Progenitor cell of endocrine pancreas (in vitro differentiated cells): ENCODE data around the gene GASK1A. TPM values are rescaled to one million over a fixed set of nuclear protein-coding genes. Genes with fewer than 3 reads are reported as not detected.

ENCODE experiments used
- DNase-seq: peaks from one replicate; pipeline ENCODE4 v3.0.0; 2021; ENCODE audit warnings: low spot score; ENCODE audit not compliant: unreplicated experiment
- H3K27ac Mint-ChIP-seq: 2 replicates; pipeline ENCODE4 v1.8.0; 2021; ENCODE audit warnings: mild to moderate bottlenecking, moderate library complexity, mixed read lengths
- H3K27me3 Mint-ChIP-seq: 2 replicates; pipeline ENCODE4 v1.8.0; 2021; ENCODE audit warnings: mixed read lengths
- H3K36me3 Mint-ChIP-seq: 2 replicates; pipeline ENCODE4 v1.8.0; 2022; ENCODE audit warnings: mixed read lengths; ENCODE audit not compliant: insufficient read depth
- H3K4me1 Mint-ChIP-seq: 2 replicates; pipeline ENCODE4 v1.8.0; 2021; ENCODE audit warnings: low read depth, mixed read lengths
- H3K4me3 Mint-ChIP-seq: 2 replicates; pipeline ENCODE4 v1.8.0; 2021; ENCODE audit warnings: low read depth, mild to moderate bottlenecking, moderate library complexity, mixed read lengths
- H3K9me3 Mint-ChIP-seq: 2 replicates; pipeline ENCODE4 v1.8.0; 2021; ENCODE audit warnings: low read depth, mixed read lengths
- total RNA-seq: library from RNA; stranded (reverse); gene quantifications from 2 replicates; pipeline ENCODE4 v1.2.1, GENCODE V29; 2021
- TF ChIP-seq, protein P1 (sequence below): fragments of 200-600 bp; sonication (generic); IDR thresholded peaks from one replicate; pipeline ENCODE4 v1.5.0; 2021; ENCODE audit warnings: antibody characterized with exemption, mild to moderate bottlenecking; ENCODE audit not compliant: unreplicated experiment

Gene GASK1A
- total RNA-seq, 1 donor from 2014 or later, result 2.3 TPM

DNA sequence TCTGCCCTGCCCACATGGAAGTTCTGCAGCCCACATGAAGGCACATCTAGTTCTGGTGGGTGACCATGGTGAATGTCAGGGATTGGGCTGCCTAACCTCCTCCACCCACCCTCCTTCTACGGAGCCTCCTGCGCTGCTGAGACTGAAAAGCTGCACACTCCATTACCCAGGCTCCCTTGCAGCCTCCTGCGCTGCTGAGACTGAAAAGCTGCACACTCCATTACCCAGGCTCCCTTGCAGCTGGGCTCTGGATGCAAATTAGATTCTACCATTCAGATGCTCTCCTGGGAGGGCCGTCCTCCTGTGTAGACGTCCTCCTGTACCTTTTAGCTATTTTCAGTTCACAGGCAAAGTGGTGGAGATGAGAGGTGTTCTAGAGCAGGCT lies 94.7 kb downstream of the GASK1A start:
- no peak for DNase-seq
- H3K36me3 Mint-ChIP-seq, result peaks cover 5% of the 10 kb centered on the region
- no peaks in the 10 kb centered on the region for H3K9me3 Mint-ChIP-seq
- TF ChIP-seq, protein P1, sequence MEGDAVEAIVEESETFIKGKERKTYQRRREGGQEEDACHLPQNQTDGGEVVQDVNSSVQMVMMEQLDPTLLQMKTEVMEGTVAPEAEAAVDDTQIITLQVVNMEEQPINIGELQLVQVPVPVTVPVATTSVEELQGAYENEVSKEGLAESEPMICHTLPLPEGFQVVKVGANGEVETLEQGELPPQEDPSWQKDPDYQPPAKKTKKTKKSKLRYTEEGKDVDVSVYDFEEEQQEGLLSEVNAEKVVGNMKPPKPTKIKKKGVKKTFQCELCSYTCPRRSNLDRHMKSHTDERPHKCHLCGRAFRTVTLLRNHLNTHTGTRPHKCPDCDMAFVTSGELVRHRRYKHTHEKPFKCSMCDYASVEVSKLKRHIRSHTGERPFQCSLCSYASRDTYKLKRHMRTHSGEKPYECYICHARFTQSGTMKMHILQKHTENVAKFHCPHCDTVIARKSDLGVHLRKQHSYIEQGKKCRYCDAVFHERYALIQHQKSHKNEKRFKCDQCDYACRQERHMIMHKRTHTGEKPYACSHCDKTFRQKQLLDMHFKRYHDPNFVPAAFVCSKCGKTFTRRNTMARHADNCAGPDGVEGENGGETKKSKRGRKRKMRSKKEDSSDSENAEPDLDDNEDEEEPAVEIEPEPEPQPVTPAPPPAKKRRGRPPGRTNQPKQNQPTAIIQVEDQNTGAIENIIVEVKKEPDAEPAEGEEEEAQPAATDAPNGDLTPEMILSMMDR, result no peak
- H3K27me3 Mint-ChIP-seq, result peaks cover 5% of the 10 kb centered on the region
- H3K4me3 Mint-ChIP-seq, result no peak overlapping the region
- no peak overlapping the region for H3K27ac Mint-ChIP-seq
- no peaks in the 10 kb centered on the region for H3K4me1 Mint-ChIP-seq

DNA sequence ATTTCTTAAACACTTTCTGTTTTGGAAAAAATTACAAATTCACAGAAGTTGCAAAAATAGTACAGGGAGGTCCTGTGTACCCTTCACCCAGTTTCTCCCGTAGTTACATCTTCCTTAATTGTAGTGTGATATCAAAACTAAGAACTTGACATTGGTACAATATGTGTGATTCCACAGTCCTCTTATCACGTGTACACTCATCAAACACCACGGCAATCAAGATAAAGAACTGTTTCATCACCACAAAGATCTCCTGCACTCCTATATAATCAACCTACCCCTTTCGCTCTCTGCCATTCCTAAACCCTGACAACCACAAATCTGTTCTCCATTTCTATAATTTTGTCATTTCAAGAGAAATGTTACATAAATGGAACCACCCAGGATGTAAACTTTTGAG lies 95.4 kb downstream of the GASK1A start:
- Mint-ChIP-seq H3K27me3 (peaks cover 5% of the 10 kb centered on the region), H3K9me3 (no peaks in the 10 kb centered on the region), H3K4me1 (no peaks in the 10 kb centered on the region), H3K27ac (no peak overlapping the region), H3K4me3 (no peak overlapping the region), H3K36me3 (peaks cover 6% of the 10 kb centered on the region)
- TF ChIP-seq, protein P1, result no peak
- DNase-seq, result no peak

DNA sequence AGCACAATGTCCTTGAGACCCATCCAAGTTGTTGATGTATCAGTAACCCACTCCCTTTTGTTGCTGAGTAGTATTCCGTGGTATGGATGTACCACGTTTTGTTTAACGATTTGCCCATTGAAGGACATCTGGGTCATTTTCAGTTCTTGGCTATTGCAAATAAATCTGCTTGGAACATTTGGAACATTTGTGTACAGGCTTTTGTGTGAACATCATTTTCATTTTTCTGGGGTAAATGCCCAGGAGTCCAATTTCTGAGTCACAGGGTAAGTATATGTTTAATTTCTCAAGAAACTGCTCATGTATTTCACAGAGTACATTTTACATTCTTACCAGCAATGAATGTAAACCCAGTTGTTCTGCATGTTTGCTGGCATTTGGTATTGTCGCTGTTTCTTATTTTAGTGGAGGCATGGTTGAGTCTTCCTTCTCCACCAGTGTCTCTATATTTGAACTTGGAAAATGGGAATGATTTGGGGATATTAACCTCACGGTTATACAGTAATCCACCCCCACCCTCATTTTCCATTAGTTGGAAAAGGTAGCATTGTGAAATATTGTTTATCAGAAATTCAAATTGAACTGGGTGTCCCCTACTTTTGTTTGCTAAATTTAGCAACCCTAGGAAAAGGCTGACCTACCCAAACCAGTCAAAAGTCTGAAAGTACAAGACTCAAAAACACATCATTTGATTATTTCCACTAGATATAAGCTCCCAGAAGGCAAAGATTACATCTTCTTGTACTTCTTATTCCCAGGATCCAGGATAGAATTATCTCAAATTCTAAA lies 96.0 kb downstream of the GASK1A start:
- TF ChIP-seq, protein P1, result no peak
- Mint-ChIP-seq H3K4me1 (no peaks in the 10 kb centered on the region), H3K4me3 (no peak overlapping the region), H3K9me3 (no peaks in the 10 kb centered on the region), H3K27ac (no peak overlapping the region), H3K27me3 (peaks cover 5% of the 10 kb centered on the region), H3K36me3 (peaks cover 11% of the 10 kb centered on the region)
- DNase-seq, result no peak

DNA sequence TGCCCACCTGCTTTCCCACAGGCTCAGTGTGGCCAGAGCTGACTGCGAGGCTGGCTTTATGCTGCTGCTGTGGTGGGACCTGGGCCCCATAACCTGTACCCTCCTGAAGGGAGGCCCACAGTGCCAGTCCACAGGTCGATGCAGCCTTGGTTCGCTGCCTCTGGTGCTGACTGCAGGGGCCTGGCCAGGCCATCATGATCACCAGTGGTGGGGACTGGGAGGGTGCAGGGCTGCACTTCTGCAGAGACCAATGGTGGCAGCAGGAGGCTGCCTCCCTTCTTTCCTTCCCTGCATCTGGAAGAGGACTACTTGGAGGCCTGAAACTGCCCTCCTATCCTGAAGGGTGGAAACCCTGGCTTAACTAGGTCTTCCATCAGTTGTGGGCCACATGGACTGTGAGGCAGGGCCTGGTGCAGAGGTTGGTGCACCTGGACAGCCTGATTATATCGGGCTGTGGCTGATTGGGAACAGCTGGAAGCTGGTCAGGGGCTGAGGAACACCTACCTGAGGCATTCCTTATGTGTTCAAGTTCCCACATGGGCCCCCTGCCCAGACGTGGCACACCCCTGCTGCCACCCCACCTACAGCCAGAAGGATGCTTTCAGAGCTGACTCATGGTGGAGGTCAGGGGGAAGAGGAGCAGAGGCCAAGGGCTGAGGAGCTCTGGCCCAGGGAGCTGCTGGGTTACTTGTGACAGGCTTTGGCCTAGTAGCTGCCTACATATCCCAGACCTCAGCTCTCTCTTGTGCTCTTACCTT lies 97.0 kb downstream of the GASK1A start:
- TF ChIP-seq, protein P1, result no peak
- no peak overlapping the region for H3K27ac Mint-ChIP-seq
- peaks cover 16% of the 10 kb centered on the region for H3K36me3 Mint-ChIP-seq
- H3K4me1 Mint-ChIP-seq, result no peaks in the 10 kb centered on the region
- H3K27me3 Mint-ChIP-seq, result peaks cover 5% of the 10 kb centered on the region
- H3K4me3 Mint-ChIP-seq, result no peak overlapping the region
- no peaks in the 10 kb centered on the region for H3K9me3 Mint-ChIP-seq
- DNase-seq, result no peak

DNA sequence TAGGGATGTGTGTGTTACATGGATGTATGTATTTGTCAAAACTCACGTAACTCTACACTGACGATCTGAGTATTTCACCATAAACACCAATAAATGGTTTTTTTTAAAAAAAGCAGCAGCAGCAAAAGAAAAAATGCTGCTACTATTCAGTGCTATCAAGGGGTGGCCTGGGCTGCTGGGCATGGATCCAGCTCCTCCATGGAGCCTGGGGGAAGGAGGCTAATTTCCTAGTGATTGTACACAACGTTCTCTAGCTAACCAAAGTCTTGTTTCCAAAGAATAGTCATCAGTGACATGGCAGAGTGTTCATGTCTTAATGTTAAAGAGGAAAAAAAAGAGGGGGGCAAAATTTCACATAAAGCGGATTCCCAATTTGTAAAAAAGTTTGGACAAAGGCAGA lies 97.7 kb downstream of the GASK1A start:
- H3K36me3 Mint-ChIP-seq, result peaks cover 16% of the 10 kb centered on the region
- peaks cover 5% of the 10 kb centered on the region for H3K27me3 Mint-ChIP-seq
- no peaks in the 10 kb centered on the region for H3K9me3 Mint-ChIP-seq
- no peaks in the 10 kb centered on the region for H3K4me1 Mint-ChIP-seq
- TF ChIP-seq, protein P1, result no peak
- no peak overlapping the region for H3K27ac Mint-ChIP-seq
- no peak overlapping the region for H3K4me3 Mint-ChIP-seq
- no peak for DNase-seq
